Measurements from ENCODE around the gene NEURL2.

Gene NEURL2, protein sequence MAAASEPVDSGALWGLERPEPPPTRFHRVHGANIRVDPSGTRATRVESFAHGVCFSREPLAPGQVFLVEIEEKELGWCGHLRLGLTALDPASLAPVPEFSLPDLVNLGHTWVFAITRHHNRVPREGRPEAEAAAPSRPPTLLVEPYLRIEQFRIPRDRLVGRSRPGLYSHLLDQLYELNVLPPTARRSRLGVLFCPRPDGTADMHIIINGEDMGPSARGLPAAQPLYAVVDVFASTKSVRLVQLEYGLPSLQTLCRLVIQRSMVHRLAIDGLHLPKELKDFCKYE

DNA sequence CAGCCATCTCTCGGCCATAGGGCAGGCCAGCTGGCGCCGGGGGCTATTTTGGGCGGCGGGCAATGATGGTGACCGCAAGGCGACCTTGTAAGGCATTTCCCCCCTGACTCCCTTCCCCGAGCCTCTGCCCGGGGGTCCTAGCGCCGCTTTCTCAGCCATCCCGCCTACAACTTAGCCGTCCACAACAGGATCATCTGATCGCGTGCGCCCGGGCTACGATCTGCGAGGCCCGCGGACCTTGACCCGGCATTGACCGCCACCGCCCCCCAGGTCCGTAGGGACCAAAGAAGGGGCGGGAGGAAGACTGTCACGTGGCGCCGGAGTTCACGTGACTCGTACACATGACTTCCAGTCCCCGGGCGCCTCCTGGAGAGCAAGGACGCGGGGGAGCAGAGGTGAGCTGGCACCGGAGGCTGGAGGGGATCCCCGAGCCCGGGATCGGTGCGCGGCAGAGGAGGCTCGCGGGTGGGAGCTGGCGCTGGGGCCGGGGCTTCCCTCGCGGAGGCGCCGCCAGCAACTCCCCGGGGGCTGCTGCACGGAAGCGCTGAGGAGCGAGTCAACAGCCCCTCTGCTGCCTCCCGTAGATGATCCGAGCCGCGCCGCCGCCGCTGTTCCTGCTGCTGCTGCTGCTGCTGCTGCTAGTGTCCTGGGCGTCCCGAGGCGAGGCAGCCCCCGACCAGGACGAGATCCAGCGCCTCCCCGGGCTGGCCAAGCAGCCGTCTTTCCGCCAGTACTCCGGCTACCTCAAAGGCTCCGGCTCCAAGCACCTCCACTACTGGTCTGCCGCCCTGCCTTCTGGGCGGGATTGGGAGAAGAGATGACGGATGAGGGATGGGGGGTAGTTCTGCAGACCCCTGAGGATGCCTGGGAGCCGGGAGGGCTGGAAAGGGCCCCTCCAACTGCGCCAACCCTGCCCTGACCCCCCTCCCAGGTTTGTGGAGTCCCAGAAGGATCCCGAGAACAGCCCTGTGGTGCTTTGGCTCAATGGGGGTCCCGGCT is at the start of gene NEURL2, which contains the start of gene CTSA:
NEURL2 (minus strand) TSS at position 224 of the 999 bp plus-strand sequence; CDS start at position 7, 217 bp downstream.
CTSA (plus strand) TSS at position 351 of the 999 bp plus-strand sequence; CDS start at position 585, 234 bp downstream.
- peak; percentile 91 for DNase-seq (ENCODE audit: extremely low read depth, low read depth)
- TF ChIP-seq, protein P1, sequence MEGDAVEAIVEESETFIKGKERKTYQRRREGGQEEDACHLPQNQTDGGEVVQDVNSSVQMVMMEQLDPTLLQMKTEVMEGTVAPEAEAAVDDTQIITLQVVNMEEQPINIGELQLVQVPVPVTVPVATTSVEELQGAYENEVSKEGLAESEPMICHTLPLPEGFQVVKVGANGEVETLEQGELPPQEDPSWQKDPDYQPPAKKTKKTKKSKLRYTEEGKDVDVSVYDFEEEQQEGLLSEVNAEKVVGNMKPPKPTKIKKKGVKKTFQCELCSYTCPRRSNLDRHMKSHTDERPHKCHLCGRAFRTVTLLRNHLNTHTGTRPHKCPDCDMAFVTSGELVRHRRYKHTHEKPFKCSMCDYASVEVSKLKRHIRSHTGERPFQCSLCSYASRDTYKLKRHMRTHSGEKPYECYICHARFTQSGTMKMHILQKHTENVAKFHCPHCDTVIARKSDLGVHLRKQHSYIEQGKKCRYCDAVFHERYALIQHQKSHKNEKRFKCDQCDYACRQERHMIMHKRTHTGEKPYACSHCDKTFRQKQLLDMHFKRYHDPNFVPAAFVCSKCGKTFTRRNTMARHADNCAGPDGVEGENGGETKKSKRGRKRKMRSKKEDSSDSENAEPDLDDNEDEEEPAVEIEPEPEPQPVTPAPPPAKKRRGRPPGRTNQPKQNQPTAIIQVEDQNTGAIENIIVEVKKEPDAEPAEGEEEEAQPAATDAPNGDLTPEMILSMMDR (IDR thresholded peaks at IDR 0.05; ENCODE audit: low read depth, low read length): no peak; the same call in 1 of the 2 replicates

DNA sequence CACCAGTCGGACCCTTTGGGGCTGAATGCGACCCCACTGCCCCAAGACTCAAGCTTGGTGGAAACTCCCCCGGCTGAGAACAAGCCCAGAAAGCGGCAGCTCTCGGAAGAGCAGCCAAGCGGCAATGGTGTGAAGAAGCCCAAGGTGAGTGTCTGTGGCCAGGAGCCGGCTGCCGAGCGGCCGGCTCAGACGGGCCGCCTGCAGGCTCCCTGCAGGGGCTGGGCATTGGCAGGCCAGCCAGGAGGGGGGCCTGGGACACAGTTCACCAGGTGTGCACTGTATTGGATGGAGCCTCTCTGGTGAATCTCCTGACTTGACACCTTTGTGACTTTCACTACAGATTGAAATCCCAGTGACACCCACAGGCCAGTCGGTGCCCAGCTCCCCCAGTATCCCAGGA is 49.5 kb upstream of the NEURL2 start:
- TF ChIP-seq, protein P1 (IDR thresholded peaks at IDR 0.05; ENCODE audit: low read depth, low read length): no peak
- no peak for DNase-seq (ENCODE audit: extremely low read depth, low read depth)

DNA sequence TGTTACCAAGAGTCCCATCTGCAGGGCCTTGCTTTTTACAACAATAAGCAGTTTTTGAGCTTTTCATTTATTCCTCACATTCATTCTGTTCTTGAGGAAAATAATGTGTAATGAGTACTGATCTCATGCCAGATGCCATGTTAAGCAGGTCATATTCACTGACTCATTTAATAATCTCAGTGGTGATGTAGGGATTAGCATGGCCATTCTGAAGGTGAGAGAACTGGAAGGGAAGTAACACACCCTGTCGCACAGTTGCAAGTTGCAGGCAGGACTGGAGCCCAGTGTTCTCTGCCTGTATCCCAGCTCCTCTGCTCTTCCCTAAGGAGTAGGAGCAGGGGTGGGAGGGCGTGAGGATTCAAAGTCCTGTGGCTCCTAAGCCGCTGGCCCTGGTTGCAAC is 49.0 kb upstream of the NEURL2 start:
- TF ChIP-seq, protein P1 (IDR thresholded peaks at IDR 0.05; ENCODE audit: low read depth, low read length): no peak
- DNase-seq (ENCODE audit: extremely low read depth, low read depth): no peak

DNA sequence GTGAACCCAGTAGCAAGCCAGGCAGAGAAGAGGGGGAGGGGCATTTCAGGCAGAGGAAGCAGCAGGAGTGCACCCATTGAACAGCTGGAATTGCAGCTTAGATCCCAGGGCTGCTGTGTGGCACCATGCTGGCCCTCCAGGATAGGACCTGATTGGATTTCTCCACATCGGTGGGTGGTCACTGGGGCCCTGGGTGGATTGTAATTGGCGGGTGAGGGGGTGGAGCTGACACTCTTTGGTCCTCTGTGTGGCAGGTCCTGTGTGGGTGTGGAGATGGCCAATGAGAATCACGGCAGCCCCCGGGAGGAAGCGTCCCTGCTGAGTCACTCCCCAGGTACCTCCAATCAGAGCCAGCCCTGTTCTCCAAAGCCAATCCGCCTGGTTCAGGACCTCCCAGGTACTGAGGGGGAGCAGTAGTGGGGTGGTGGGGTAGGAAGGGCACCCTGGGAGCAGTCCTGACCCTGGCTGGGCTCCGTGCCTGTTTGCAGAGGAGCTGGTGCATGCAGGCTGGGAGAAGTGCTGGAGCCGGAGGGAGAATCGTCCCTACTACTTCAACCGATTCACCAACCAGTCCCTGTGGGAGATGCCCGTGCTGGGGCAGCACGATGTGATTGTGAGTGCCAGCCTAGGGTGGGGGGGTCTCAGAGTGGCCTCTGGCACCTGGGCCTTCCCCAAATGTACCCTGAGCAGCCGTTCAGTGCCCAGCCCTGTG is 47.9 kb upstream of the NEURL2 start:
- TF ChIP-seq, protein P1 (IDR thresholded peaks at IDR 0.05; ENCODE audit: low read depth, low read length): no peak
- no peak for DNase-seq (ENCODE audit: extremely low read depth, low read depth)

DNA sequence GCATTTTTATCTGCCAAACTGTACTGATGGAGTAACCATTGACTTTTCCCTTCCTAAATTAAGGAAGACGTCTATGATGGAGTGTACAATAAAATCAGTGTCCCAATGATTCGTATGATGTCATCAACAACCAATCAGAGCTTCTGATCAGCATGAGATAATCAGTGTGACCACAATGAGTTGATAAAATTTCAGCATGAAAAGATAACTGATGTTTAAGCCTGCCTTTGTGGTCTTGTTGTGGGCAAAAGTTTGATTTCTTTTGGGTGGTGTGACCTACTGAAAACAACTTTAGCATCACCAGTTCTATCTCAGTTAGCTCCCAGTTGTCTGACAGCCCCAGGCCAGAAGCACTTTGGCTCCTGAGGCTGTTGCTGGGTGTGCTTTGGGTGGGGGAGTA is 46.8 kb upstream of the NEURL2 start:
- DNase-seq (ENCODE audit: extremely low read depth, low read depth): no peak
- TF ChIP-seq, protein P1 (IDR thresholded peaks at IDR 0.05; ENCODE audit: low read depth, low read length): no peak

DNA sequence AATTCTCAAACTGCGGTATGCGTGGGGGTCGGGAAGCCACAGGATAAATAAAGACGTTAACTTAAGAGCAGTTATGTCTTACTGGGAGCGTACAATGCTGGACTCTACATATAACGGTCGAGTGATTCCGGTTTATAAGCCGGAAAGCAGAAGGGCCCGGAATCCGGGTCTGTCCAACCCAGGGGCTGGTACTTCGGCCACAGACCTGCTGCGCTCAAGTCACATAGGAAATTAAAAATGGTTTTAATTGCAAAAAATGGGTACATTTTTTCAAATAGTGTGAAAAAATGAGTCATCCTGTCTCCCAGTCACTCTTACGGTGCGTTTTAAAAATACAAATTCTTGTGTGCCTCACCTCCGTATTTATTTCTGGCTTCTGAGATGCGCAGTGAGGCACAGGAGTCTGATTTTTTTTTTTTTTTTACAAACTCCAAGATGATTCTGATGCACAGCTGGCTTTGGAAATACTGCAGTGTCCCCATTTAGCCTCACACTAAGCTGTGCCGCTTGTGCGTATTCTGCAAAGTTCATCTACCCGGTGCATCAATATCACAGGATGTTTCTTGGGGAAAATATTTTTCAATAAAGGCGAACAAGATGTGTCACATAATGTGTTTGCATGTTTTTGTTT is 44.5 kb upstream of the NEURL2 start:
- TF ChIP-seq, protein P1 (IDR thresholded peaks at IDR 0.05; ENCODE audit: low read depth, low read length): no peak

More for the DNA sequence above, 44.5 kb upstream of the NEURL2 start:
- DNase-seq (ENCODE audit: extremely low read depth, low read depth): no peak
